ENCODE measurements around the gene HNRNPA3.
"Not testable (repeated sequence)": the region's sequence is repeated elsewhere in the genome, so short reads cannot be mapped to it uniquely, and the experiment has no call there.

Gene HNRNPA3

GRCh38 chr2:177219787-177220186, 7.2 kb downstream of the HNRNPA3 start:
- H3K4me1 ChIP-seq (ENCODE audit: control insufficient read depth in 2 of 2, insufficient read depth in 1 of 2, low read depth in 1 of 2, low read length in 2 of 2); H2BK5ac ChIP-seq (ENCODE audit: low read length); H2AFZ ChIP-seq (ENCODE audit: low read length); H2BK120ac ChIP-seq (ENCODE audit: low read depth, low read length); H4K91ac ChIP-seq (ENCODE audit: low read depth, low read length, poor library complexity); H3K18ac ChIP-seq (ENCODE audit: low read length); H3K4me2 ChIP-seq (ENCODE audit: insufficient read depth, low read length, poor library complexity, severe bottlenecking); H3K9me3 ChIP-seq (replicated peaks in 1 of 2; ENCODE audit: control insufficient read depth in 2 of 2, insufficient read depth in 1 of 2, low read depth in 1 of 2, low read length in 2 of 2); DNase-seq (ENCODE audit: low spot score); H2AK5ac ChIP-seq (ENCODE audit: low read depth, low read length); H3K14ac ChIP-seq (ENCODE audit: low read length); H3K79me1 ChIP-seq (ENCODE audit: low read depth, low read length); H2BK15ac ChIP-seq (ENCODE audit: low read length); H2BK12ac ChIP-seq (ENCODE audit: low read length); H3K27me3 ChIP-seq (ENCODE audit: control insufficient read depth in 3 of 3, insufficient read depth in 3 of 3, low read depth in 1 of 3, low read length in 3 of 3); H3K4me3 ChIP-seq (ENCODE audit: low read length in 2 of 2); H3K4ac ChIP-seq (ENCODE audit: low read length); H4K8ac ChIP-seq (ENCODE audit: low read depth, low read length); H3K9ac ChIP-seq (ENCODE audit: low read depth, low read length, poor library complexity); H3K23ac ChIP-seq (ENCODE audit: low read depth, low read length, poor library complexity); H3K27ac ChIP-seq (replicated peaks; ENCODE audit: low read length): not testable (repeated sequence)
- peaks cover 29 to 96% of the 10 kb centered on the region in 2 donors for H3K36me3 ChIP-seq (replicated peaks in 1 of 2; ENCODE audit: control insufficient read depth in 2 of 2, insufficient read depth in 2 of 2, low read length in 2 of 2)
- WGBS, 2 donors (ENCODE audit: extremely low coverage in 2 of 2, insufficient read length in 2 of 2, insufficient replicate concordance in 1 of 2), result no CpG with 5 or more reads among the region's 2 CpGs

GRCh38 chr2:177221534-177221933, 8.9 kb downstream of the HNRNPA3 start:
- Histone ChIP-seq H4K91ac (ENCODE audit: low read depth, low read length, poor library complexity) (no peak overlapping the region), H3K9ac (ENCODE audit: low read depth, low read length, poor library complexity) (no peak overlapping the region), H3K4ac (ENCODE audit: low read length) (no peak overlapping the region), H3K27me3 (ENCODE audit: control insufficient read depth in 3 of 3, insufficient read depth in 3 of 3, low read depth in 1 of 3, low read length in 3 of 3) (no peaks in the 10 kb centered on the region), H2AK5ac (ENCODE audit: low read depth, low read length) (no peak overlapping the region), H3K36me3 (replicated peaks in 1 of 2; ENCODE audit: control insufficient read depth in 2 of 2, insufficient read depth in 2 of 2, low read length in 2 of 2) (peaks cover 25 to 81% of the 10 kb centered on the region in 2 donors), H2BK12ac (ENCODE audit: low read length) (no peak overlapping the region), H3K4me1 (ENCODE audit: control insufficient read depth in 2 of 2, insufficient read depth in 1 of 2, low read depth in 1 of 2, low read length in 2 of 2) (no peaks in the 10 kb centered on the region), H2AFZ (ENCODE audit: low read length) (no peak overlapping the region), H2BK5ac (ENCODE audit: low read length) (no peak overlapping the region), H3K23ac (ENCODE audit: low read depth, low read length, poor library complexity) (no peak overlapping the region), H3K14ac (ENCODE audit: low read length) (no peak overlapping the region), H3K4me3 (ENCODE audit: low read length in 2 of 2) (no peak overlapping the region), H2BK120ac (ENCODE audit: low read depth, low read length) (no peak overlapping the region), H3K9me3 (replicated peaks in 1 of 2; ENCODE audit: control insufficient read depth in 2 of 2, insufficient read depth in 1 of 2, low read depth in 1 of 2, low read length in 2 of 2) (no peaks in the 10 kb centered on the region), H3K18ac (ENCODE audit: low read length) (no peak overlapping the region), H4K8ac (ENCODE audit: low read depth, low read length) (no peak overlapping the region), H2BK15ac (ENCODE audit: low read length) (no peak overlapping the region), H3K27ac (replicated peaks; ENCODE audit: low read length) (no peak overlapping the region), H3K4me2 (ENCODE audit: insufficient read depth, low read length, poor library complexity, severe bottlenecking) (no peak overlapping the region), H3K79me1 (ENCODE audit: low read depth, low read length) (peaks cover 4% of the 10 kb centered on the region)
- DNase-seq (ENCODE audit: low spot score), result no peak
- WGBS, 2 donors (ENCODE audit: extremely low coverage in 2 of 2, insufficient read length in 2 of 2, insufficient replicate concordance in 1 of 2), result no CpG with 5 or more reads among the region's 3 CpGs

- Histone ChIP-seq H3K4ac (ENCODE audit: low read length) (no peak overlapping the region), H3K4me3 (ENCODE audit: low read length in 2 of 2) (no peak overlapping the region), H3K18ac (ENCODE audit: low read length) (no peak overlapping the region), H2BK12ac (ENCODE audit: low read length) (no peak overlapping the region), H3K79me1 (ENCODE audit: low read depth, low read length) (peaks cover 4% of the 10 kb centered on the region), H2BK15ac (ENCODE audit: low read length) (no peak overlapping the region), H3K9ac (ENCODE audit: low read depth, low read length, poor library complexity) (no peak overlapping the region), H3K4me1 (ENCODE audit: control insufficient read depth in 2 of 2, insufficient read depth in 1 of 2, low read depth in 1 of 2, low read length in 2 of 2) (no peaks in the 10 kb centered on the region), H2BK120ac (ENCODE audit: low read depth, low read length) (no peak overlapping the region), H3K14ac (ENCODE audit: low read length) (no peak overlapping the region), H3K27me3 (ENCODE audit: control insufficient read depth in 3 of 3, insufficient read depth in 3 of 3, low read depth in 1 of 3, low read length in 3 of 3) (no peaks in the 10 kb centered on the region), H2AK5ac (ENCODE audit: low read depth, low read length) (no peak overlapping the region), H3K27ac (replicated peaks; ENCODE audit: low read length) (no peak overlapping the region), H2AFZ (ENCODE audit: low read length) (no peak overlapping the region), H2BK5ac (ENCODE audit: low read length) (no peak overlapping the region), H4K8ac (ENCODE audit: low read depth, low read length) (no peak overlapping the region), H4K91ac (ENCODE audit: low read depth, low read length, poor library complexity) (no peak overlapping the region), H3K23ac (ENCODE audit: low read depth, low read length, poor library complexity) (no peak overlapping the region), H3K4me2 (ENCODE audit: insufficient read depth, low read length, poor library complexity, severe bottlenecking) (no peak overlapping the region), H3K36me3 (replicated peaks in 1 of 2; ENCODE audit: control insufficient read depth in 2 of 2, insufficient read depth in 2 of 2, low read length in 2 of 2) (peaks cover 24 to 77% of the 10 kb centered on the region in 2 donors), H3K9me3 (replicated peaks in 1 of 2; ENCODE audit: control insufficient read depth in 2 of 2, insufficient read depth in 1 of 2, low read depth in 1 of 2, low read length in 2 of 2) (no peaks in the 10 kb centered on the region)
- no CpG with 5 or more reads among the region's 3 CpGs for WGBS, 2 donors (ENCODE audit: extremely low coverage in 2 of 2, insufficient read length in 2 of 2, insufficient replicate concordance in 1 of 2)
- no peak for DNase-seq (ENCODE audit: low spot score)
Observed at GRCh38 chr2:177221970-177222369, 9.4 kb downstream of the HNRNPA3 start.

- H2BK5ac ChIP-seq (ENCODE audit: low read length); H3K14ac ChIP-seq (ENCODE audit: low read length); H3K18ac ChIP-seq (ENCODE audit: low read length); H3K4me1 ChIP-seq (ENCODE audit: control insufficient read depth in 2 of 2, insufficient read depth in 1 of 2, low read depth in 1 of 2, low read length in 2 of 2); H3K4me3 ChIP-seq (ENCODE audit: low read length in 2 of 2); H4K8ac ChIP-seq (ENCODE audit: low read depth, low read length); H3K9ac ChIP-seq (ENCODE audit: low read depth, low read length, poor library complexity); H3K27ac ChIP-seq (replicated peaks; ENCODE audit: low read length); H3K79me1 ChIP-seq (ENCODE audit: low read depth, low read length); H3K4me2 ChIP-seq (ENCODE audit: insufficient read depth, low read length, poor library complexity, severe bottlenecking); H2BK120ac ChIP-seq (ENCODE audit: low read depth, low read length); H2BK12ac ChIP-seq (ENCODE audit: low read length); H2AFZ ChIP-seq (ENCODE audit: low read length); DNase-seq (ENCODE audit: low spot score); H2AK5ac ChIP-seq (ENCODE audit: low read depth, low read length); H4K91ac ChIP-seq (ENCODE audit: low read depth, low read length, poor library complexity); H2BK15ac ChIP-seq (ENCODE audit: low read length); H3K4ac ChIP-seq (ENCODE audit: low read length); H3K27me3 ChIP-seq (ENCODE audit: control insufficient read depth in 3 of 3, insufficient read depth in 3 of 3, low read depth in 1 of 3, low read length in 3 of 3); H3K9me3 ChIP-seq (replicated peaks in 1 of 2; ENCODE audit: control insufficient read depth in 2 of 2, insufficient read depth in 1 of 2, low read depth in 1 of 2, low read length in 2 of 2); H3K23ac ChIP-seq (ENCODE audit: low read depth, low read length, poor library complexity): not testable (repeated sequence)
- H3K36me3 ChIP-seq (replicated peaks in 1 of 2; ENCODE audit: control insufficient read depth in 2 of 2, insufficient read depth in 2 of 2, low read length in 2 of 2), result peaks cover 15 to 67% of the 10 kb centered on the region in 2 donors
Observed at GRCh38 chr2:177223436-177223835, 10.8 kb downstream of the HNRNPA3 start.

Data from neuronal stem cell (in vitro differentiated cells).